ENCODE measurements around the gene PVR. TPM values are rescaled to one million over a fixed set of nuclear protein-coding genes. Genes with fewer than 3 reads are reported as not detected.
"Not testable (repeated sequence)": the region's sequence is repeated elsewhere in the genome, so short reads cannot be mapped to it uniquely, and the experiment has no call there.

Gene PVR
- total RNA-seq, 1 donor: 4.5 TPM

GRCh38 chr19:44668985-44669764, 25.5 kb downstream of the PVR start:
- Histone ChIP-seq H3K4me1 (ENCODE audit: insufficient read depth, low read length) (no peaks in the 10 kb centered on the region), H3K4me3 (ENCODE audit: low read length) (no peak overlapping the region), H3K27me3 (ENCODE audit: insufficient read depth, low read length) (no peaks in the 10 kb centered on the region), H3K9me3 (ENCODE audit: low read depth, low read length) (no peaks in the 10 kb centered on the region)

DNA sequence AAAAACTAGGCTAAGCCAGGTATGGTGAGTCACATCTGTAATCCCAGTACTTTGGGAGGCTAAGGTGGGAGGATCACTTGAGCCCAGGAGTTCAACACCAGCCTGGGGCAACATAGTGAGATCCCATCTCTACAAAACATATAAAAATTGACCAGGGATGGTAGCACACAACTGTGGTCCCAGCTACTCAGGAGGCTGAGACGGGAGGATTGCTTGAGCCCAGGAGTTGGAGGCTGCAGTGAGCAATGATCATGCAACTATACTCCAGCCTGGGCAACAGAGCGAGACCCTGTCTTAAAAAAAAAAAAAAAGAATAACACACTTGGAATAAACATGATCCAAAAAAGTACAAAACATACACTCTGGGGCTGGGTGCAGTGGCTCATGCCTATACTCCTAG, 26.3 kb downstream of the PVR start:
- not testable (repeated sequence) for H3K9me3 ChIP-seq (ENCODE audit: low read depth, low read length); H3K4me3 ChIP-seq (ENCODE audit: low read length); H3K4me1 ChIP-seq (ENCODE audit: insufficient read depth, low read length); H3K27me3 ChIP-seq (ENCODE audit: insufficient read depth, low read length)

DNA sequence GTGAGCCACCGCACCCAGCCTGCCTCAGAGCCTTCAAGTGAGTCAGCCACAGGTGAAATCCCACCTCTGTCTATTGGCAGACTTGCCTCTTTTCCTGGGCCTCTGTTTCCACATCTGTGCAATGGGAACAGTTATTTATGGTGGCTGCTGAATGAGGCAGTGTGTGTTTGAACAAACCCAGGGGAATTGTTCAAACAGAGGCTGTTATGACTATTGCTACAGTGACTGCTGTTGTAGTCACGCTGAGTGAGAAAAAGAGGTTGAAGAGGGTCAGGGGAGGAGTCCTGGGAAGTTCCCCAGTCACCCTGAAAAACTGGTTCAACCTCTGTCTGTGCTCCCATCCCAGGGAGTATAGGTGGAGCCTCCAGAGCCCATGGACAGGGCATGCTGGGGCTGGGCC, 27.7 kb downstream of the PVR start, which contains the start of gene CEACAM19:
Gene CEACAM19 (plus strand): TSS at position 83 of the 400 bp plus-strand sequence. CDS start 450 bp downstream, outside the sequence.
- Histone ChIP-seq H3K27me3 (ENCODE audit: insufficient read depth, low read length) (no peaks in the 10 kb centered on the region), H3K9me3 (ENCODE audit: low read depth, low read length) (no peaks in the 10 kb centered on the region), H3K4me3 (ENCODE audit: low read length) (no peak within 1 kb of the TSS), H3K4me1 (ENCODE audit: insufficient read depth, low read length) (no peaks in the 10 kb centered on the region)

DNA sequence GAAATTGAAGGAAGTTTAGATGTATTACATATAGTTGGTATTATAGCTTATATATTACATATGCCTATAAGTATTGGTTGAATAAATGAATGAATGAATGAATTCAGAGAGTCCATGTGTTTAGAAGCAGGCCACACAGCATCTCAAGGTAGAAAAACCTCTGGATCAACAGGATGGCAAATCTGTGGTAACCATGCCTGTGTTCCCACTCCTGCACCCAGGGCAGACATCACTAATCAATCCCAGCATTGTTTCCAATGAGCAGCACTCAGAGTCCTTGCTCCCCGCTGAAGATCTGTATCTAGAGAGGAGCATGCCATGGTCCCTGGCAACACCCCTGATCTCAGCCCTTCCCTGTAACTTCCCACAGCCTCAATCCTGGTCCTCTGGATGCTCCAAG, 28.5 kb downstream of the PVR start:
- H3K9me3 ChIP-seq (ENCODE audit: low read depth, low read length): no peaks in the 10 kb centered on the region
- H3K4me1 ChIP-seq (ENCODE audit: insufficient read depth, low read length): peaks cover 3% of the 10 kb centered on the region
- no peak overlapping the region for H3K4me3 ChIP-seq (ENCODE audit: low read length)
- H3K27me3 ChIP-seq (ENCODE audit: insufficient read depth, low read length): no peaks in the 10 kb centered on the region

- H3K4me3 ChIP-seq (ENCODE audit: low read length): no peak overlapping the region
- H3K4me1 ChIP-seq (ENCODE audit: insufficient read depth, low read length): peaks cover 7% of the 10 kb centered on the region
- no peaks in the 10 kb centered on the region for H3K9me3 ChIP-seq (ENCODE audit: low read depth, low read length)
- H3K27me3 ChIP-seq (ENCODE audit: insufficient read depth, low read length): no peaks in the 10 kb centered on the region
Measured at GRCh38 chr19:44673510-44673909, 29.8 kb downstream of the PVR start.

GRCh38 chr19:44675521-44675920, 31.8 kb downstream of the PVR start:
- Histone ChIP-seq H3K27me3 (ENCODE audit: insufficient read depth, low read length) (no peaks in the 10 kb centered on the region), H3K4me1 (ENCODE audit: insufficient read depth, low read length) (peaks cover 7% of the 10 kb centered on the region), H3K4me3 (ENCODE audit: low read length) (no peak overlapping the region)

DNA sequence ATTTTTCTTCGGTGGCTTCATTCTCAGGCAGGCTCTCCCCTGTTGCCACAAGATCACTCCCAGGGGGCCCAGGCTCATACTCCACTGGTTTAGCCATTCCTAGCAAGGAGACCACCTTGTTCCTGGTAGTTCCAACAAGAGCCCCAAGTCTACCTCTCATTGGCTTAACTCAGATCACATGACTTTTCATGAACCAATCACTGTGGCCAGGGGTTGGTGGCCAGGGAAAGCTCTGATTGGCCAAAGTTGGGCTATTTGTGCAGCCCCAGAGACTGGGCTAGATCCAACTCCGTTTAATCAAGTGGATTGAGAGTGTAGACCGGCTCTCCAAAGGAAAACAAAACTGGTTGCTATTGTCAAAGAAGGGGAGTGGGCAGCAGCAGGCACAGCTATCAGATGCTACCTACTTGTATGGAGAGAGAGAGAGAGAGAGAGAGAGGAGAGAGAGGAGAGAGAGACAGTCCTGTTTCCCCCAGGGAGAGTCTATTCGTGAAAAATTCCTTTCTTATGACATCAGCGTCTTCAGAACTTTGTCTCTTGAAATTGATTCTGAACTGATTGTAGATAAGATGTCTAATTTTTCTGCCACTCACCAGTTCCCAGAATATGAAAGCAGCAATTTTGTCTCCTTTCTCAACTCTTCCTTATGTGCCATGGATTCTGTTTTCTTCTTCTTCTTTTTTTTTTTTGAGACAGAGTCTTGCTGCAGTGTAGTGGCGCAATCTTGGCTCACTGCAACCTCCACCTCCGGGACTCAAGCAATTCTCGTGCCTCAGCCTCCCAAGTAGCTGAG, 33.5 kb downstream of the PVR start:
- Histone ChIP-seq H3K9me3 (ENCODE audit: low read depth, low read length) (no peaks in the 10 kb centered on the region), H3K27me3 (ENCODE audit: insufficient read depth, low read length) (no peaks in the 10 kb centered on the region), H3K4me1 (ENCODE audit: insufficient read depth, low read length) (peaks cover 7% of the 10 kb centered on the region), H3K4me3 (ENCODE audit: low read length) (no peak overlapping the region)

More at GRCh38 chr19:44675521-44675920, 31.8 kb downstream of the PVR start:
- no peaks in the 10 kb centered on the region for H3K9me3 ChIP-seq (ENCODE audit: low read depth, low read length)

DNA sequence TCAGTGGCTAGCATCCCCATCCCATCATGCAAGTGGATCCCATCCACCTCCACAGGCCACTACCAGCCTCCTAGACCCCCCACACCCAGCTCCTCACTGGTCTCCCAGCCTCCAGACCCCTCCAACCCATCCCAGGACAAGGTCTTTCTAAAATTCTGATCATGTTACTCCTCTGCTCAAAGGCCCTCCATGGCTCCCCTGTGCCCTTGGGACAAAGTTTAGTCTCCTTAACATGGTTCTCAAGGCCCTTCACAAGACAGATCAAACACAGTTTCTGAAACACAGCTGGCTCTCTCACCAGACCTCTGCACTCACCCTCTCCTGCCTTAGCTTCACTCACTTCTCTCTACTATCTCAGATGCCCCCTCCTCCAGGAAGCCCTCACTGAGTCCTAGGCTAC, 36.8 kb downstream of the PVR start:
- Histone ChIP-seq H3K4me3 (ENCODE audit: low read length) (no peak overlapping the region), H3K9me3 (ENCODE audit: low read depth, low read length) (no peaks in the 10 kb centered on the region), H3K27me3 (ENCODE audit: insufficient read depth, low read length) (no peaks in the 10 kb centered on the region), H3K4me1 (ENCODE audit: insufficient read depth, low read length) (peaks cover 33% of the 10 kb centered on the region)

GRCh38 chr19:44681992-44682790, 38.5 kb downstream of the PVR start:
- H3K4me1 ChIP-seq (ENCODE audit: insufficient read depth, low read length): peaks cover 47% of the 10 kb centered on the region
- no peak overlapping the region for H3K4me3 ChIP-seq (ENCODE audit: low read length)
- H3K9me3 ChIP-seq (ENCODE audit: low read depth, low read length): no peaks in the 10 kb centered on the region
- no peaks in the 10 kb centered on the region for H3K27me3 ChIP-seq (ENCODE audit: insufficient read depth, low read length)

DNA sequence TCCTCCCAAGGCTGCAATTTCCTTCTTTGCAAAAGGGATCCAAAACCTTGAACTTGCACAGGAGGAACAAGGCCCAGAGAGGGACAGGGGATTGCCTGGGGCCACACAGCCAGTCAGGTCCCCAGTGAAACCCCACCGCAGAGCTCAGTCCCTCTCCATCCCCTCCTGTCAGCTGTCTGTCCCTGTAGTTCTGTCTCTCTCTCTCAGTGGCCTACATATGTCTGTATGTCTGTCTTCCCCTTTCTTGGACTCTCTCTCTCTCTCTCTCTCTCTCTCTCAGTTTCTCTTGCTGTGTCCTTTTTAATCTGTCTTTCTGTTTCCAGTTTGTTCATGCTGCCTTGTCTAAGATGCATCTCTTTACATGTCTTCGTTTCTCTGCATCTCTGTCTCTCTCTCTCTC, 39.1 kb downstream of the PVR start:
- Histone ChIP-seq H3K4me1 (ENCODE audit: insufficient read depth, low read length) (peaks cover 49% of the 10 kb centered on the region), H3K9me3 (ENCODE audit: low read depth, low read length) (no peaks in the 10 kb centered on the region), H3K27me3 (ENCODE audit: insufficient read depth, low read length) (no peaks in the 10 kb centered on the region), H3K4me3 (ENCODE audit: low read length) (no peak overlapping the region)

DNA sequence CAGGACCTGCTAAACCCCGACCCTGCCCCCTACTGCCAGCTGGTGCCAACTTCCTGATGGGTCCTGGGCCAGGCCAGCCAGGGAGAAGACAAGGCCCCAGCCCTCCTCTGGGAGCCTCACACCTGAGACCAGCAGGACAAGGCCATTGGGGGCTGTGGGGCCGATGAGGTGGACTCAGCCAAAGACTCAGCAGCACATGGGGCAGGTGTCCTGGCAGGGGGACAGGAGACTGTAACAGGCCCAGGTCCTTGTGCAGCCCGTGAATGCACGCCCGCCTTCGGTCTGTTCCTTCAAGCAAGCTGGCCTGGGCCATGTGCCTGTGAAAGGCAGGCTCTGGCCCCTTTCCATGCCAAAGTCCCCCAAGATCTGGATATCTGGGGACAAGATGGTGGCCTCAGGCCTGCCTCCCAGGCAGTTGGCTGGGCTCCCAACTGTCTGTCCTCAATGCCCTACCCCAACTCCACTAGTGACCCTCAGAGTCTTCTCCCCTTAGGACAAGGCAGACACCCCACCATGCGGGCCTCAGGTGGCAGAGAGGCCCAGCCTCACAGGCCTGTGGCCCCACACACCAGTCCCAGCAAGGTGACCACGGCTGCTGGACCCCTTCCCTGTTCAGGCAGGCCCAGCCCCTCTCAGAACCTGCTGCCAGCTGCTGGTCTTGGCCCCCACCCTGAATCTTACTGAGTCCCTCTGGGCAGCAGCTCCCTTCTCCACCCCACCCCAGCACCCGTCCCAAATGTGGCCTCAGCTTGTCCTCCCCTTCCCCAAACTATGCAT, 39.9 kb downstream of the PVR start:
- Histone ChIP-seq H3K4me3 (ENCODE audit: low read length) (no peak overlapping the region), H3K4me1 (ENCODE audit: insufficient read depth, low read length) (peaks cover 57% of the 10 kb centered on the region), H3K9me3 (ENCODE audit: low read depth, low read length) (no peaks in the 10 kb centered on the region), H3K27me3 (ENCODE audit: insufficient read depth, low read length) (no peaks in the 10 kb centered on the region)

DNA sequence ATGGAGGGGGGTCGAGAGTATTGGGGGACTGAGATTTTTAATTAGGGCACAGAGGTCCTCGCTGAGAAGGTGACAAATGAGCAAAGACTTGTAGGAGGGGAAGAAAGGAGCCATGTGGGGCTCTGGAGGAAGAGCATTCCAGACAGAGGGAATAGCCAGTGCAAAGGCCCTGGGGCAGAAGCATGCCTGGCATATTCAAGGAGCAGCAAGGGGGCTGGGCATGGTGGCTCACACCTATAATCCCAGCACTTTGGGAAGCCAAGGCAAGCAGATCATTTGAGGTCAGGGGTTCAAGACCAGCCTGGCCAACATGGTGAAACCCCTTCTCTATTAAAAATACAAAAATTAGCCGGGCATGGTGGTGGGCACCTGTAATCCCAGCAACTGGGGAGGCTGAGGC, 40.7 kb downstream of the PVR start:
- not testable (repeated sequence) for H3K27me3 ChIP-seq (ENCODE audit: insufficient read depth, low read length); H3K9me3 ChIP-seq (ENCODE audit: low read depth, low read length); H3K4me3 ChIP-seq (ENCODE audit: low read length)
- peaks cover 64% of the 10 kb centered on the region for H3K4me1 ChIP-seq (ENCODE audit: insufficient read depth, low read length)

GRCh38 chr19:44684892-44685863, 41.5 kb downstream of the PVR start:
- Histone ChIP-seq H3K4me3 (ENCODE audit: low read length) (no peak overlapping the region), H3K27me3 (ENCODE audit: insufficient read depth, low read length) (no peaks in the 10 kb centered on the region), H3K4me1 (ENCODE audit: insufficient read depth, low read length) (peaks cover 65% of the 10 kb centered on the region), H3K9me3 (ENCODE audit: low read depth, low read length) (no peaks in the 10 kb centered on the region)

Measured in mononuclear cell (primary cell).